ENCODE data around the gene NFATC4.

GRCh38 chr14:24399447-24399822 is 31.5 kb downstream of the NFATC4 start:
- TF ChIP-seq CTCF (conservative IDR thresholded peaks at IDR 0.05; ENCODE audit: low read depth in 2 of 2): no peak
- no peak for TF ChIP-seq ZNF114 (CRISPR knock-in tag; IDR thresholded peaks at IDR 0.05)
- no peak for TF ChIP-seq ETS1 (IDR thresholded peaks at IDR 0.05)
- no peak for TF ChIP-seq EZH2 (IDR thresholded peaks at IDR 0.05; ENCODE audit: low read depth, unreplicated experiment)
- no peak for TF ChIP-seq JUNB (IDR thresholded peaks at IDR 0.05; ENCODE audit: unreplicated experiment)
- TF ChIP-seq POLR2AphosphoS5 (IDR thresholded peaks at IDR 0.05; ENCODE audit: low read depth): no peak
- no peak for TF ChIP-seq EZH2phosphoT487 (IDR thresholded peaks at IDR 0.05; ENCODE audit: unreplicated experiment)

All from GM23338 (cell line).